Measurements from ENCODE around the gene GALNT3.

Gene GALNT3

GRCh38 chr2:165793779-165794535 lies at the start of gene GALNT3:
Gene GALNT3 (minus strand): TSS chr2:165794247. CDS start chr2:165770700, 23,547 bp downstream.
- no peak for DNase-seq
- Histone ChIP-seq H3K36me3 (no peaks in the 10 kb centered on the region), H3K9me3 (no peaks in the 10 kb centered on the region), H3K27me3 (peaks cover 0 to 19% of the 10 kb centered on the region in 2 donors), H3K27ac (no peak within 1 kb of the TSS), H3K4me1 (peaks cover 5 to 16% (median 13%) of the 10 kb centered on the region in 4 donors), H3K4me3 (peak within 1 kb of the TSS; percentile 47 to 60)
- no peak for TF ChIP-seq CTCF (IDR thresholded peaks at IDR 0.05)
- intact Hi-C loops (cut with DNase I; ENCODE audit: low total_unique reads), result no loop called here

GRCh38 chr2:165843351-165843750 lies 49.3 kb upstream of the GALNT3 start:
- TF ChIP-seq CTCF (IDR thresholded peaks at IDR 0.05), result no peak
- no peaks in the 10 kb centered on the region for H3K27me3 ChIP-seq
- intact Hi-C loops (cut with DNase I; ENCODE audit: low total_unique reads), result no loop called here
- no peaks in the 10 kb centered on the region for H3K9me3 ChIP-seq
- DNase-seq, result no peak
- H3K36me3 ChIP-seq, result no peaks in the 10 kb centered on the region
- no peak overlapping the region for H3K4me3 ChIP-seq
- no peaks in the 10 kb centered on the region for H3K4me1 ChIP-seq
- H3K27ac ChIP-seq, result no peak overlapping the region

- no peak for DNase-seq
- Histone ChIP-seq H3K4me3 (no peak overlapping the region), H3K27me3 (no peaks in the 10 kb centered on the region), H3K9me3 (no peaks in the 10 kb centered on the region), H3K4me1 (peaks cover 0 to 11% (median 3%) of the 10 kb centered on the region in 4 donors), H3K27ac (no peak overlapping the region), H3K36me3 (no peaks in the 10 kb centered on the region)
- no peak for TF ChIP-seq CTCF (IDR thresholded peaks at IDR 0.05)
- intact Hi-C loops (cut with DNase I; ENCODE audit: low total_unique reads), result no loop called here
These were observed 46.4 kb upstream of the GALNT3 start for GRCh38 chr2:165840333-165840958.

- H3K4me1 ChIP-seq, result peaks cover 0 to 11% (median 3%) of the 10 kb centered on the region in 4 donors
- H3K4me3 ChIP-seq, result no peak overlapping the region
- no peak for DNase-seq
- no peaks in the 10 kb centered on the region for H3K36me3 ChIP-seq
- no peak for TF ChIP-seq CTCF (IDR thresholded peaks at IDR 0.05)
- H3K27me3 ChIP-seq, result no peaks in the 10 kb centered on the region
- no peaks in the 10 kb centered on the region for H3K9me3 ChIP-seq
- intact Hi-C loops (cut with DNase I; ENCODE audit: low total_unique reads), result no loop called here
- no peak overlapping the region for H3K27ac ChIP-seq
These were observed 45.6 kb upstream of the GALNT3 start for GRCh38 chr2:165839610-165840009.

- no peaks in the 10 kb centered on the region for H3K27me3 ChIP-seq
- DNase-seq, result no peak
- no peaks in the 10 kb centered on the region for H3K9me3 ChIP-seq
- H3K4me1 ChIP-seq, result peaks cover 0 to 11% (median 3%) of the 10 kb centered on the region in 4 donors
- intact Hi-C loops (cut with DNase I; ENCODE audit: low total_unique reads), result no loop called here
- no peak for TF ChIP-seq CTCF (IDR thresholded peaks at IDR 0.05)
- no peaks in the 10 kb centered on the region for H3K36me3 ChIP-seq
- no peak overlapping the region for H3K4me3 ChIP-seq
- no peak overlapping the region for H3K27ac ChIP-seq
These were observed 43.1 kb upstream of the GALNT3 start for GRCh38 chr2:165837122-165837521.

Measured in tibial artery (tissue), 4 donors.